SK-N-SH treated with all-trans-retinoic acid at 6 μM for 48 hours (cell line): ENCODE data around the gene MSANTD3.
A peak's percentile ranks its signal among the peaks of the same experiment; 100 is the strongest.

Experiments
- ATAC-seq: fragments of 200-7000 bp; cut with Tn5 transposase; 3 replicates; pipeline ENCODE4 v1.9.1; 2020; ENCODE audit warnings: mild to moderate bottlenecking, moderate library complexity
- ARNTL ChIP-seq: fragments of 450-650 bp; formaldehyde crosslinking; IDR thresholded peaks from 2 replicates; pipeline ENCODE4 v1.5.0; 2020; ENCODE audit warnings: low read depth, mild to moderate bottlenecking, moderate library complexity, borderline replicate concordance
- BACH2 ChIP-seq: fragments of 250-450 bp; sonication (Bioruptor Pico); IDR thresholded peaks from 2 replicates; pipeline ENCODE4 v1.9.0; 2021; ENCODE audit warnings: mild to moderate bottlenecking, borderline replicate concordance
- CSDC2 ChIP-seq: fragments of 250-450 bp; sonication (Bioruptor Pico); IDR thresholded peaks from 2 replicates; pipeline ENCODE4 v1.5.0; 2020; ENCODE audit warnings: mild to moderate bottlenecking, moderate library complexity
- CSRNP3 ChIP-seq: fragments of 250-450 bp; sonication (Bioruptor Pico); IDR thresholded peaks from 2 replicates; pipeline ENCODE4 v1.5.1; 2021; ENCODE audit warnings: mild to moderate bottlenecking, moderate library complexity
- ESRRG ChIP-seq: fragments of 250-450 bp; sonication (Bioruptor Pico); IDR thresholded peaks from 2 replicates; pipeline ENCODE4 v1.6.1; 2021; ENCODE audit warnings: mild to moderate bottlenecking
- GLIS3 ChIP-seq: fragments of 250-450 bp; sonication (Bioruptor Pico); IDR thresholded peaks from 2 replicates; pipeline ENCODE4 v1.5.0; 2020; ENCODE audit warnings: mild to moderate bottlenecking, moderate library complexity
- ISL1 ChIP-seq: fragments of 250-450 bp; sonication (Bioruptor Pico); IDR thresholded peaks from 2 replicates; pipeline ENCODE4 v2.1.2; 2022; ENCODE audit warnings: mild to moderate bottlenecking, moderate library complexity
- OSR1 ChIP-seq: fragments of 250-450 bp; sonication (Bioruptor Pico); IDR thresholded peaks from 2 replicates; pipeline ENCODE4 v1.8.0; 2022; ENCODE audit warnings: moderate library complexity, mild to moderate bottlenecking, inconsistent platforms
- PATZ1 ChIP-seq: fragments of 250-450 bp; sonication (Bioruptor Pico); IDR thresholded peaks from 2 replicates; pipeline ENCODE4 v1.8.0; 2020; ENCODE audit warnings: mild to moderate bottlenecking, moderate library complexity, borderline replicate concordance
- POU6F1 ChIP-seq: fragments of 250-450 bp; sonication (Bioruptor Pico); IDR thresholded peaks from 2 replicates; pipeline ENCODE4 v1.8.0; 2021; ENCODE audit warnings: low read depth, mild to moderate bottlenecking, moderate library complexity, borderline replicate concordance
- PPARA ChIP-seq: fragments of 250-450 bp; sonication (Bioruptor Pico); IDR thresholded peaks from 2 replicates; pipeline ENCODE4 v1.5.0; 2020; ENCODE audit warnings: mild to moderate bottlenecking, borderline replicate concordance
- RARB ChIP-seq: fragments of 250-450 bp; sonication (Bioruptor Pico); IDR thresholded peaks from 2 replicates; pipeline ENCODE4 v1.8.0; 2021; ENCODE audit warnings: mild to moderate bottlenecking, moderate library complexity
- SNAI2 ChIP-seq: fragments of 250-450 bp; sonication (Bioruptor Pico); IDR thresholded peaks from 2 replicates; pipeline ENCODE4 v1.5.0; 2020; ENCODE audit warnings: mild to moderate bottlenecking, moderate library complexity
- TCF4 ChIP-seq: fragments of 250-450 bp; sonication (Bioruptor Pico); IDR thresholded peaks from 2 replicates; pipeline ENCODE4 v1.8.0; 2021; ENCODE audit warnings: mild to moderate bottlenecking, moderate library complexity, borderline replicate concordance
- TOX ChIP-seq: fragments of 250-450 bp; sonication (Bioruptor Pico); IDR thresholded peaks from 2 replicates; pipeline ENCODE4 v1.8.0; 2021; ENCODE audit warnings: mild to moderate bottlenecking, moderate library complexity, borderline replicate concordance
- TSHZ2 ChIP-seq: fragments of 250-450 bp; sonication (Bioruptor Pico); IDR thresholded peaks from 2 replicates; pipeline ENCODE4 v1.5.0; 2020; ENCODE audit warnings: mild to moderate bottlenecking, moderate library complexity
- ZC3H10 ChIP-seq: fragments of 250-450 bp; sonication (Bioruptor Pico); IDR thresholded peaks from 2 replicates; pipeline ENCODE4 v1.5.1; 2021; ENCODE audit warnings: mild to moderate bottlenecking, moderate library complexity
- ZFP3 ChIP-seq: fragments of 250-450 bp; sonication (Bioruptor Pico); IDR thresholded peaks from 2 replicates; pipeline ENCODE4 v1.5.0; 2020; ENCODE audit warnings: mild to moderate bottlenecking, moderate library complexity
- ZNF565 ChIP-seq: fragments of 450-650 bp; formaldehyde crosslinking; conservative IDR thresholded peaks from 2 replicates; pipeline ENCODE4 v1.5.0; 2020; ENCODE audit warnings: low read depth, mild to moderate bottlenecking, moderate library complexity
- ZNF70 ChIP-seq: fragments of 450-650 bp; formaldehyde crosslinking; IDR thresholded peaks from 2 replicates; pipeline ENCODE4 v1.5.0; 2020; ENCODE audit warnings: mild to moderate bottlenecking, moderate library complexity
- ZNF8 ChIP-seq: fragments of 450-650 bp; formaldehyde crosslinking; IDR thresholded peaks from 2 replicates; pipeline ENCODE4 v1.5.0; 2020; ENCODE audit warnings: mild to moderate bottlenecking, moderate library complexity

MSANTD3 gene

GRCh38 chr9:100492952-100493351 lies 66.0 kb downstream of the MSANTD3 start:
- ATAC-seq = peak; percentile 65; the same call in 2 of the 3 replicates
- TF ChIP-seq ZC3H10 (no peak), ZNF8 (CRISPR knock-in tag) (no peak), ARNTL (CRISPR knock-in tag) (no peak), TOX (CRISPR knock-in tag) (no peak), ZNF70 (no peak), ZFP3 (CRISPR knock-in tag) (no peak), SNAI2 (CRISPR knock-in tag) (no peak), PPARA (no peak), ESRRG (CRISPR knock-in tag) (no peak), ZNF565 (CRISPR knock-in tag) (no peak), BACH2 (CRISPR knock-in tag) (no peak), TCF4 (CRISPR knock-in tag) (no peak), CSRNP3 (CRISPR knock-in tag) (no peak)

GRCh38 chr9:100498592-100498991 lies 71.6 kb downstream of the MSANTD3 start:
- no peak for TF ChIP-seq BACH2 (CRISPR knock-in tag)
- TF ChIP-seq PATZ1 (CRISPR knock-in tag) = no peak
- no peak for TF ChIP-seq GLIS3 (CRISPR knock-in tag)
- no peak for TF ChIP-seq CSDC2 (CRISPR knock-in tag)
- no peak for TF ChIP-seq ZNF8 (CRISPR knock-in tag)
- no peak for TF ChIP-seq PPARA
- TF ChIP-seq OSR1 = no peak
- TF ChIP-seq ISL1 (CRISPR knock-in tag) = no peak
- ATAC-seq = no peak

- ATAC-seq = no peak
- TF ChIP-seq PPARA (no peak), BACH2 (CRISPR knock-in tag) (no peak), TOX (CRISPR knock-in tag) (no peak), ISL1 (CRISPR knock-in tag) (no peak), ZNF8 (CRISPR knock-in tag) (no peak), RARB (no peak), POU6F1 (CRISPR knock-in tag) (no peak), ESRRG (CRISPR knock-in tag) (no peak), GLIS3 (CRISPR knock-in tag) (no peak), TSHZ2 (CRISPR knock-in tag) (no peak)
- TF ChIP-seq, all 23 proteins: peak for 0
These were observed 72.5 kb downstream of the MSANTD3 start for GRCh38 chr9:100499460-100499859.

- no peak for ATAC-seq
- no peak for TF ChIP-seq ESRRG (CRISPR knock-in tag)
- TF ChIP-seq CSRNP3 (CRISPR knock-in tag) = no peak
- no peak for TF ChIP-seq ZNF8 (CRISPR knock-in tag)
- no peak for TF ChIP-seq BACH2 (CRISPR knock-in tag)
- no peak for TF ChIP-seq CSDC2 (CRISPR knock-in tag)
- TF ChIP-seq ZNF70 = no peak
These were observed 72.9 kb downstream of the MSANTD3 start for GRCh38 chr9:100499866-100500265.
